Lung microvascular endothelial cell (primary cell): ENCODE results near the gene INS. TPM values are rescaled to one million over a fixed set of nuclear protein-coding genes. Genes with fewer than 3 reads are reported as not detected.
A peak's percentile ranks its signal among the peaks of the same experiment; 100 is the strongest.

ENCODE experiments used
- DNase-seq, 2 donors: peaks; one replicate each; pipeline versions ENCODE4 v3.0.0 to v3.0.0-alpha.2; 2010; ENCODE audit warnings: low read depth in 2 of 2
- total RNA-seq: library from RNA; depleted of rRNA; stranded (reverse); fragments of >200 nt; gene quantifications from 2 replicates; pipeline ENCODE4 v1.2.1, GENCODE V29; 2014

INS gene
- total RNA-seq, 1 donor from 2014 or later = not detected

- no peak for DNase-seq
Measured at GRCh38 chr11:2144544-2145248, 16.3 kb downstream of the INS start.

DNA sequence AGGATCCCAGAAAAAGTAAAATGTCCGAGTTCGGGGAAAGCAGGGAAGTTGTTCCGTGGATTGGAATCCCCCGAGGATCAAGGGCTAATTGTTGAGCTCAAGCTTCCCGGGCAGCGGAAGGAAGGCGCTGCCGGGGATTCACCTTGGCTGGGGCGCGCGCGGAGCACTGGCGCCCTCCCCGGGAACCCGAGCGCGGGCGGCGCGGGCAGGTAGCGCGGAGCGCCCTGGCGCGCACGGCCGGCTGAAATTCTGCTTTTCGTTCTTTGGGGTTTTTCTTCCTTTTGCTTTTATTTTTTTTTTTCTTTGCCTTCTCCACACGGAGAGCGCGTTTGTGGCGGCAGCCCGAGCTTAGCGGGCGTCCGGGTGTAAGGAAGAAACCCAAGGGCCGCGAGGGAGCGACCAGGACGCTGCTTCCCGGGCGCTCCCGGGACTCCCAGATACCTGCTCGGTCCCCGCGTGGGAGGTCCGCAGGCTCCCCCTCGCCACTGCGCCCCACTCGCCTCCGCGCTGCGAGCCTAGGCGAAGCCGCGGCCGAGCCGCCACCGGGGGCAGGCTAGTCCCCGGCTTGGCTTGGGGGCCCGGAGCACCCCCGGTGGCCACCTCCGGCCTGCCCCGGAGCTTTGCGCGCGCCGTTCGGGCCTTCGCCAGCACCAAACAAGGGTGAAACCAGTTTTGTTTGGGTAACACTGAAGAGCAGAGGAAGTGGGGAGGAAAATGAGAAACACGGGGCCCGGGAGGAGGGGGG is 17.0 kb downstream of the INS start:
- no peak for DNase-seq

DNA sequence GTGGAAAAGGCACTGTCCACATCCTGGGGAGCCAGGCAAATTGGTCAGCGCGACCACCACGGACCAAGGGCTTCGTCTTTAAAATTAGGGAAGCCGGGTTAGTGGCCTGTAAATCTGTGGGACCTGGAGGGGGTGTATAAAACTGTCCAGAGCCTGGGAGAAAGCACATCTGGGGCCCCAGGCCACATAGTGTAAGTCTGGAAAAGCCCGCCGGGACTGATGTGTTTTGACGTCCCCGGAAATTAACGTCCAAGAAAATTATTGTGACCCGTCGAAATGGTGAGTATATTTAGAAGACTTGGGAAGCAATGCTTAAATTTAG is 17.6 kb downstream of the INS start:
- no peak for DNase-seq

GRCh38 chr11:2142762-2143202 is 18.2 kb downstream of the INS start:
- no peak for DNase-seq

DNA sequence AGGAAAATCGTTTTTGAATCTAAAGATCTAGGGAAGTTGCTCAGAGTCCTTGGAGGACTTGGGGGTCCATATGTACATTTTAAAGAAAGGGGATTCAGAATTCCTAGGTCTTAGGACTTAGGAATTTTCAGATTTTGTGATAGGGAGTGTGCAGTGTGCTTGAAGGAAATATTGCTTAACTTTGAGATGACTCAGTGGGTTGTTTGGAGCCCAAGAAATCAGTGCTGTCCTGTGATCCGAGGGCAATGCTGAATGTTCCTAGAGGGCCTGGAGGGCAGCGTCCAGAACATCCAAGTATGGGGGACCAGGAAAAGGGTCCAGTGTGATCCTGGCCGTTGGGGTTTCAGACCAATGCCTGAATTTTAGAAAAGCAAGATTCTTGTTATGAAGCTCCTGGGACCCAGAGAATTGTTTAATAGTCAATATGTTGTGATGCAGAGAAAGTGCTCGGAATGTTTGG is 18.7 kb downstream of the INS start:
- DNase-seq = no peak

DNA sequence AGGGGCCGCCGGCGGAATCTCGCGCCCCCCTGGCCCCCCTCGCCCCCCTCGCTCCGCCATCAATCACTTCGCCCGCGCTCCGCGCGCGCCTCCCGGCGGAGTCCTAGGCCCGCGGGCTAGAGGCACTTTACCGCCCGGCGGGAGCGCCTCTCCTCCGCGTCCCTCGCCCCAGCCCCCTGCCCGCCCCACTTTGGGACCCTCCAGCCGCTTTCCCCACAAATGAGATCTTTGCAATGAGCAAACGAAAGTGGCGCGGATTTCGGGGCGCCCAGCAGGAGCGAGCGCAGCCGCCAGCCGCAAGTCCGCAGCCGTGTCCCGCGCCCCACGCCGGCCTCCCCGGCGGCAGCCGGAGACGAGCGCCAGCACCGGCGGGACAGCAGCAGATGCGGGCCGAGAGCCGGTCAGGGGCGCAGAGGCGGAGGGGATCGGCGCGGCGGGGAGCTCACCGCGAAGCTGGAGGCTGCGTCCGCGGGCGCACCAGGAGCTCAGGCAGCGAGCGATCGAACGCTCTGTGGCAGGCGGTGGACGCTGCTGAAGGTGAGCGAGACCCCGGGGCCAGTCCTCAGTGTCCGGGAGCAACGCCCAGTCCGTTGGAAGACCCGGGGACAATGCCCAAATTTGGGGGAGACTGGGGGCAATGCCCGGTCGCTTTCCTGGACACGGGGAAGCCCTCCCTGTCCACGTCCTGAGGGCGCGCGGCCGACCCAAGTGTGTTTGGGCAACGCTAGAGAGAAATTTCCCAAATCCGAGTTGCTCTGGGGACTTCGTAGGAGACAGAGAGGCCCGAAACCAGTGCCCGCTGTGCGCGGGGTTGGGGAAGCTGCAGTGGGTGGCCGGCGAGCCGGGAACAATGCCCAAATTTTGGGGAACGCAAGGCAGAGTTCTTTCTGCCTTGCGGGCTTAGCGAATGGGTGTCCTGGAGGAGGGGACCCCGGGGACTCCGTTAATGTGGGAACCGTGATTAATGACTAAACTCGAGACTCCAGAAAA is 20.3 kb downstream of the INS start:
- DNase-seq = no peak

- DNase-seq = no peak
Measured at GRCh38 chr11:2139621-2140337, 21.2 kb downstream of the INS start.

GRCh38 chr11:2139123-2139521 is 21.9 kb downstream of the INS start, which contains the start of gene IGF2:
Gene IGF2 (minus strand): TSS chr11:2139389. CDS start chr11:2135523, 3,866 bp downstream.
- DNase-seq = peak in 1 of 2 donors; percentile 9

DNA sequence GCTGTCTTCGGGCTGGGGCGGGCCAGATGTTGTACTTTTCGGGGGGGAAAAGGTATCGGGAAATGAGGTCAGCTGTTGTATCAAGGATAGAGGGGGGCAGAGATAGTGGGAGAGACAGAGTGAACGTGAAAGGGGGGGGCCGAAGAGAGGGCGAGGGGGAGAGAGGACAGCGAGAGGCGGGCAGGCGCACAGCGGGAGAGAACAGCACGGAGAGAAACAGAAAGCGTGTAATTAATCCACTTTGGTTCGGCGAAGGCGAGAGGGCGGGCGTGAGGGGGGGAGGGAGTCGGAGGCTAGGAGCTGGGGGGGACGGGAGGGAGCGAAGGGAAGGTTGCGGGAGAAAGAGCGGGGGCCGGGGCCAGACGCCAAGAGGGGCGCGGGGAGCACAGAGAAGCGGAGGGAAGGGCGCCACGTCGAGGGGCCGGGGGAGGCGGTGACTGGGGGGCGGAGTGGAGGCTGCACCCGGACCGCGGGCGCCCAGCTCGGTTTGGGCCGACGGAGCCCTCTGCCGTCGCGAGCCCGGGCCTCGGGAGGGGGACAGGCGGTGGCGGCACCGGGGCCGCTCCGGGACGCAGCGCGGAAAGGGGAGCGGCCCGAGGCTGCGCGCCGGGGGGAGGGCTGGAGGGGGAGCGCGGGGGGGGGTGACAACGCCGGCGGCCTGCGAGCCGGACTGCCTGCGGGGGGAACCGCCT is 22.4 kb downstream of the INS start:
- peak in 1 of 2 donors; percentile 20 for DNase-seq

DNA sequence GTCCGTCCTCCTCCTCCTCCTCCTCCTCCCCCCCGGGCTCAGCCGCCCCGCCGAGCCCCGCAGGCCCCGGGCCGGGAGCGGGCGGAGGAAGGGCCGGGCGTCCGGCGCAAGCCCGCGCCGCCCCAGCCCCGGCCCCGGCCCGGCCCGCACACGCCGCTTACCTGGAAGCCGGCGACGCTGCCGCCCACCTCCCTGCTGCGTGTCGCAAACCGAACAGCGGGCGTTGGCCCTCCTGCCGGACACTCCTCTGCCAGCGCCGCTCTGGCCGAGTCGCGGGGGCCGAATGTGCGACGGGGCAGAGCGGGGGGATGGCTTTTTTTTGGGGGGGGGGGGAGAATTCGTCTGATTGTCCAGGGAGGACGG is 23.0 kb downstream of the INS start:
- DNase-seq = no peak

- peak; percentile 29 to 54 for DNase-seq
Measured at GRCh38 chr11:2137202-2138067, 23.6 kb downstream of the INS start.

DNA sequence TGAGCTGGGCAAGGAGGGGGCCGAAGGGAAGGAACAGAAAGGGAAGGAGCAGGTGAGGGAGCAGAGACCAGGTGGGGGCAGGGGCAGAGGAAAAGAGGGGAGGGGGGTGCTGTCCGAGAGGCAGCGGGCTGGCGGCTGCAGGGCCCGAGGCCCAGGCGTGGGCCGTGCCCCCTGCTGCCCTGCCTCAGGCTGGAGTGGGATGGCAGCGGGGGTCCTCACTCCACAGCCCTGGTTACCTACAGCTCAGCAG is 24.1 kb downstream of the INS start:
- no peak for DNase-seq

DNA sequence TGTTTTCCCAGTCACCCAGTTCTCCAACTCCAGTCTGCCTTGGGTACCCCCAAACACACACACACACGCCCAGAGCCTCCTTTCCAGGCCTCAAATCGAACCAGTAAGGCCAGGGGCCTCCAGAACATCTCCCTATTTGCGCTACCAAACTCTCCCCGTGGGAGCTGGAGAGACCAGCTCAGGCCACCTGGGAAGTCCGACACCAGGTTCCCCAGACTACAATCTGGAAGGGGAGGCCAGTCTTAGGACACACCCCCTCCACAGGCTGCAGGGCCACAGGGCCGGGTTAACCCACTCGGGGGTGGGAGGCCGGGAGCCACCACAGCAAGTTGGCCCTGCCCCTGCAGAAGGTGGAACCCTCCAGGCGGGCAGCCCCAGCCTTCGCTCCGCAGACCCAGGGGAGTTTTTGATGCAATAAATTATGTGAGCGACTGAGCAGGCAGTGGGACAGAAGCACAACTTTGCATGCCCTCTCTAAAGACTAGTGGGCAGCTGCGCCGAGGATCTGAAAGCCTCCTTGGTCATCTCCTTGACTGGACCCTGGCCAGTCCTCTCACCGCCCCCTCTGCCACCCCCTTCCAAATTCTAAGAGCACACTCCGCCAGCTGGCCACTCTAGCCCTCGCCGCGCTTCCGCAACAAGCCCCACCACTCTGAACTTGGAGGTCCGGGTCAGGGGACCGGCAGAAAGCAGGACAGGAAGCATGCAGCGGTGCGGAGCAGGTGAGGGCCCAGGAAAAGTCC is 24.6 kb downstream of the INS start:
- DNase-seq = no peak

DNA sequence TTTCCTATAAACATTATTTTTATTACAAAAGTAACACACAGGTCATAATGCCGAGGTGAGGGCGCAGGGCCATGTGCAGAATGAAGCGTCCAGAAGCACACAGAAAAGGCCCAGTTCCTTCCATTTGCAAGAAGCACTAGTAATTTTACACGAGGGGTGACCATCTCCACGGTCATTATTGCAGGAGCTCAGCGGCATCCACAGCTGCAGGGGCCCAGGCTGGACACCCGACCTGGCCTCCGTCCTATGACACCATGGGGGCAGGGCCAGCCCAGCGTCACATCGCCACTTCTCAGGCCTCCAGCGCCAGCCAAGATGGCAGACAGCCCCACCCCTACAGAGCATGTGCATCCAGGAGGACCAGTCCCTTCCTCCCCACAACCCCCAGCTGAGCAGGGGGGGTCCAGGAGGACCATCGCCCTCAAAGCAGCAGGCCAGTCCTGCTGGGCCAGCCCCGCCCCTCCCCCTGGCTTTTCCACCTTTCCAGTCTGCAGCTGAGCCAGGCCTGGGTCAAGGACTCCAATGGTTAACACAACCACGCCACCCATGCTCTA is 25.3 kb downstream of the INS start:
- no peak for DNase-seq

- DNase-seq = no peak
Measured at GRCh38 chr11:2135018-2135569, 25.9 kb downstream of the INS start.

- no peak for DNase-seq
Measured at GRCh38 chr11:2134022-2135010, 26.7 kb downstream of the INS start.
